NCI-H345 treated with DMSO at 0.1 percent for 48 hours (cell line): ENCODE data around the gene CDH4.

Experiments
- DNase-seq: peaks from one replicate; lab custom pipeline; 2025; ENCODE audit not compliant: unreplicated experiment; lab: John Stamatoyannopoulos, UW

Gene CDH4

DNA sequence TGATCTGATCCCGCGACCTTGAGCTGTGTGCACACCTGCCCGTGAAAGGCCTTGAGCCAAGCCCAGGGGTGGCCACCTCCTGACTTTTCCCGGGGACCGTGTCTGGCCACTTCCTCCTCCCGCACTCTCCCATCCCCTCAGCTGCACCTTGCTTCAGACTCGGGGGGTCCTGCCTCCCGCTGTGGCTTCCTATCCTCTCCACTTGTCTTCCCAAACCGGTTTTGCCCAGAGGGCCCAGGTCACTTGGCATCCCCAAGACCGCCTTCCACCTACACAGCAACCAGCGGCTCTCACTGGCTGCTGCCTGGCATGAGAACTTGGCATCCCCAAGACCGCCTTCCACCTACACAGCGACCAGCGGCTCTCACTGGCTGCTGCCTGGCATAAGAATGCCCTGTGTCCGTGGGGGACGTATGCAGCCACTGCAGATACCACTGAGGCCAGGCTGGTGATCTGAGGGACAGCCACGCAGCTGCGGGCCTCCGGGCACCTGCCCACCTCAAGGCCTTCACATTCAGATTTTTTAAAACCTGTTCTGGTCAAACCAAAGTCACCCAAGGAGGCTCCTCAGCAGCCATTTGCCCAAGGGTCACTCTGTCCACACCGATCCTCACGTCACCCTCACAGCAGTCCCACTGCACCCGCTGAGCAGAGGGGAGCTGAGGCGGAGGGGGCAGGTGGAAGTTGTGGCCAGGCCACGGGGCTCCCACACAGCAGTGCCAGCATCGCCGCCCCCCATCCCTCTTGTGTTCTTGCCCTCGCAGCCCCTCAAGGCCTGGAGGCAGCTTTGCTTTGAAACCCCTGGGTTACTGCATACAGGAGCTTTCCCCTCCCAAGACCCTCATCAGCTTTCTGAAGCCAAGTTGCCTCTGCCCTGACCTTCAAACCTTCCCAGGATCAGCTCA lies 568.1 kb downstream of the CDH4 start:
- no peak for DNase-seq

- no peak for DNase-seq
Measured at GRCh38 chr20:61821735-61822134, 569.7 kb downstream of the CDH4 start.

DNA sequence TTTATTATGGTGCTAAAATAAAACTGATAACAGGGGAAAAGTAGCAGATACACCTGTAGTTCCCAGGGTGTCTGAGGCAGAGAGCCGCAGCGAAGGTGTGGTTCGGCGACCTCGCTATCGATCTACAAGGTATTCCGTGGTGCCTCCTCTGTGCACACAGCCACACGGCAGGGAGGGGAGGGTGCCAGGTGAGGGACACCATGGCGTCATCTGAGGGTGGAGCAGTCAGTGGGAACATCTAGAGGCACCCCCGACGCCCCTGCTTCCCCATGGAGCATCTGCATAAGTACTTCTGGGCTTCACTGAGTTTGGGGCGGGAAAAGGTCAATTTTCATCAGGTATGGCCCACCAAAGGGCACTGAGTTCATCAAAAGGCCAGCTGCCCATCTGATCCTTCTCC lies 570.3 kb downstream of the CDH4 start:
- DNase-seq, result no peak

DNA sequence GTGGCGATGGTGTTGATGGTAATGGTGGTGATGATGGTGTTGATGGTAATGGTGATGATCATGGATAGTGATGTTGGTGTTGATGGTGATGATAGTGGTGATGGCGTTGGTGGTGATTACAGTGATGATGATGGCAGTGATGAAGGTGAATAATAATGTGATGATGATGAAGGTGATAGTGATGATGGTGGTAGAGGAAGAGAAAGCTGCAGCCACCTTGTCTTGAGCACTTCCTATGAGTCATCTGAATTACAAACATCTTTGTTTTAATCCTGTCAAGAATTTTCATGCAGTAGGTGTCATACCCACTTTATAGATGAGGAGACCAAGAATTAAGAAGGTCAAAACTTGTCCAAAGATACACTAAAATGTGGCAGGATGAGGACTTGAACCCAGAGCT lies 571.2 kb downstream of the CDH4 start:
- no peak for DNase-seq

- no peak for DNase-seq
Measured at GRCh38 chr20:61828891-61829290, 576.8 kb downstream of the CDH4 start.

GRCh38 chr20:61829526-61829925 lies 577.5 kb downstream of the CDH4 start:
- DNase-seq, result no peak

DNA sequence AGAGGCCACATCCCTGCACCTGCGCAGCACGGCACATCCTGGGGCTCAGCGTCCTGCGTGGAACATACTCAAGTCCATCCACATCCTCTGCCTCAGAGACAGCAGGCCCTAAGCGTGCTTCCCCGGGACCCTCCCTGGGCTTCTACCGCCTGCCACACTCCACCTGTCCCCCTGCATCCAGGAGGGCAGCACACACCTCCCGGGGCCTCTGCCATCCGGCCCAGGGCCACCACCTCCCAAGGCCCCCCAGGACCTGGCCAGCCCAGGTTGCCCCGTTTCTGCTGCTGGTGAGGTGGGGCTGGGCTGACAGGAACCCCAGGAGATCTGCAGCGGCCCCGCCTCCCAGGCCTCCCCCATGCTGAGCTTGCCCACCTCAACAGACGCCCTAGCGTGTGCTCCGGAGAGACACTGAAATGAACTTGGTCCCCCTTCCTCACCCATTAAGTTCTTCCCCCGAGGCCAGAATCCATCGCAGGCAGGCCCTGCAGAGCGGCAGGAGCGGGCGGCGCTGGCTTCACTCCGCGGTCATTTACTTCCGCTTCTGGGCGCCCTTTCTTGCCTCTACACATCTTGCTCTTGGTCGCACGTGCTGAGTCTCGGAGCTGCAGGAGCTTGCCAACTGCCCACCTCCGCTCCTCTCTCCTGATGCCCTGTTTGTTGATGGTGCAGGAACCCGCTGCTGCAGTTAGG lies 578.3 kb downstream of the CDH4 start:
- DNase-seq, result no peak

DNA sequence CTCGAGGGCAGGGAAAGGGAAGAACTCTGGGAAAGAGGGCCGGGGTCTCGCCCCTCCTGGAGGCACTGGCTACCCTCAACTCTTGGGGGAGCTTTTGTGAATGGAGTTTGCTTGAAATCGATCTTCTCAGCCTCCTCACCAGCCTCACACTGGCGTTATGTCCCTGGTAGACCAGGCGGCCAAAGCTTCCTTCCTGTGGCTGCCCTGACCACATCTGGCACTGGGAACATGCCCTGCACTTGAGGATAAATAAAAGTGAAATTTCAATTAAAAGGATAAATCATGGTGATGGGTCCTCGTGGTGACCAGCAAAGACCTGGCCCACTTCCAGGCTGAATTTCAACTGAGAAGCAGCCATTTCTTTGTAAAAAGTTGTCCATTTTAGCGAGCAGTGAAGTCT lies 578.9 kb downstream of the CDH4 start:
- no peak for DNase-seq

DNA sequence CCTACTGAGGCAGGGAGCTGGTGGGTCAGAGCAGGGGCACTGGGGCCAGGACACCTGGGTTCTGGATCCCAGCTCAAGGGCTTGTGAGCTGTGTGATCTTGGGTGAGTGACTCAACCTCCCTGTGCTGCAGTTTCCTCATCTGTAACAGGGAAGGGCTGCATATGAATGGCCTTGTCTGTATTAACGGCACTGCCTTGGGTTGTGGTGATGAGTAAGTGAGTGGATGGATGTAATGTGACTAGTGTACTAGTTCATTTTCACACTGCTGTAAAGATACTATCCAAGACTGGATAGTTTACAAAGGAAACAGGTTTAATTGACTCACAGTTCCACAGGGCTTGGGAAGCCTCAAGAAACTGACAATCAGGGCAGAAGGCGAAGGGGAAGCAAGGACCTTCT lies 580.1 kb downstream of the CDH4 start:
- DNase-seq, result no peak

GRCh38 chr20:61833807-61834610 lies 581.9 kb downstream of the CDH4 start:
- DNase-seq, result no peak

GRCh38 chr20:61835301-61835700 lies 583.2 kb downstream of the CDH4 start:
- DNase-seq, result no peak

GRCh38 chr20:61835791-61836350 lies 583.8 kb downstream of the CDH4 start:
- DNase-seq, result no peak

GRCh38 chr20:61837200-61837599 lies 585.1 kb downstream of the CDH4 start:
- DNase-seq, result no peak

DNA sequence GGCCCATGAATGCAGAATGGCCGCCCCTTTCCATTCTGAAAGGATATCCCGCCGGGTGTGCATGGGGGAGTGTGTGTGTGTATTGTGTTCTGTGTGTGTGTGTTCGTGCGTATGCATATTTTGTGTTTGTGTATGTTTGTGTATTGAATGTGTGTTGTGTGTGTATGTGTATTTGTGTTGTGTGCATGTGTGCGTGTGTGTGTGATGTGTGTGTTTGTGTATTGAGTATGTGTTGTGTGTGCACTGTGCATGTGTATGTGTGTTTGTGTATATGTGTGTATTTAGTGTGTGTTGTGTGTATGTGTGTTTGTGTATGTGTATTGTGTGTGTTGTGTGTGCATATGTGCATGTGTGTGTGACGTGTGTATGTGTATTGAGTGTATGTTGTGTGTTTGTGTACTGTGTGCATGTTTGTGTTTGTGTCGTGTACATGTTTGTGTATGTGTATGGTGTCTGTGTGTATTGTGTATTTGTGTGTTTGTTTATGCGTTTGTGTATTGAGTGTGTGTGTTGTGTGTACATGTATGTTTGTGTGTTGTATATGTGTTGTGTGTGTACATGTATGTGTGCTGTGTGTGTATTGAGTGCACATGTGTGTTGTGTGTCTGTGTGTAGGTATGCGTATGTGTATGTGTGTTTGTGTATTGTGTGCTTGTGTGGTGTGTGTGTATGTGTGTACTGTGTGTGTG lies 587.3 kb downstream of the CDH4 start:
- no peak for DNase-seq

DNA sequence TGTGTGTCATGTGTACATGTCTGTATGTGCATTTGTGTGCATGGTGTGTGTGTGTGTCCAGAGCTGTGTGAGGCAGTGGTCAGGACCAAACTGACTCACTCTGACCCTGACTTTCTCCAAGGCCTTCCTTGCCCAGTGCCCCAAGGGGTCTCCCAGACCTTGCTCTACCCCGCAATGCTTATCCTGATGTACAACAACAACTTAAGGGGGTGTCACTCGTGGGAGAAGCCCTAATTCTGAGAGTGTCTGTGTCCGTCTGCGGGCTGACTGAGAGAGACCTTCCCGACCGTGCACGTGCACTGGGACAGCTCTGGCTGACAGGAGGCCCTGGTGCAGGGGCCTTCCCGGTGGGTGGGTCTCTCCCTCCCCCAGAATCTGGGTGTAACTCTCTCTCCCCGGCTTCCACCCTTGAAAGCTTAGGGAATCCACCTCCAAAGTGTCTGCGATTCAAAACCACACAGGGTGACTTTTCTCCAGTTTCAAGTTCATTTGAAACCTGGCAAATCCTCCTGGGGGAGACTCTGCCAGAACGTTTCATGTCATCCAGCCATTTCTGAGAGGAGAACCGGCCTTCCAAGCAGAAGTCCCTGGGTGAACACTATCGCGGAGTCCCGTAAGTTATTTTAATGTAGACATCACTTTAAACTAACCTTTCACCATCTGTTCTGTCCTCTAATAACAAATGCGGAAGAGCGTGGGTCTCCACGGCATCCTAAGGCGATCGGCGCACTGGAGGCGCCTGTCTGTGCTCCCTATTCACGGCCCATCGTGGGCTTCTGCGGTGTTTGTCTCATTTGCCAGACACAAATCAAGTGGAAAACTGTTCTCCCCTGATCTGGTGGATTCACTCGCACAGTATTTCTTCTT lies 588.1 kb downstream of the CDH4 start:
- no peak for DNase-seq

DNA sequence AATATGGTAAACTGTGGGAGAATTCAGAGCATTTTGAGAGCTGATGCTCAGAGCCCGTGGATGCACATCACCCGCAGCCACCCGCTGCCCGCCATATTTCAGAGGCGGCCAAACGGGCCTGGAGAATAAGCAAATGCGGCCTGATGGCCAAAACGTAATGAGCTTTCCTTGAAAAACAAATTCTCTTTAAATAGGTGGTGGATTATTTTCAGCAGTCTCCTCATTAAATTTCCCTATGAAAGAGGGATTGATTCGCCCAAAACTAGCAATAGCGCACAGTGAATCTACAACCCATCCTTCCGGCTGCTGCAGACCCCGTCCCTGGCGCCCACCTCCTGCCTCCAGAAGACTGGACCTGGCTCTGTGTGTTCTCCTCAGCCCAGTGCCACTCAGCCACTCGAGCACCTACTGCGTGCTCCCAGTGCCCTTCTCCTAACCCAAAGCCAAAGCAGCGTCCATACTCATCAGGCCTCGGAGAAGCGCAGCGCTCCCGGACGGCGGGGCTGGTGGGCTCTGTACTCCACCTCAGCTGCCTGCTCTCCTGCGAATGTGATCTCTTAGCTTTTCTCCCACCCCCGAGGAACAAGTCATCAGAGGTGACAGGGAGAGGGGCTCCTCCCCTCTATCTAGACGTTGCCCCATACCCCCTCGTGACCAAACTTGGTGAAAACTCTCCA lies 588.9 kb downstream of the CDH4 start:
- DNase-seq, result no peak

DNA sequence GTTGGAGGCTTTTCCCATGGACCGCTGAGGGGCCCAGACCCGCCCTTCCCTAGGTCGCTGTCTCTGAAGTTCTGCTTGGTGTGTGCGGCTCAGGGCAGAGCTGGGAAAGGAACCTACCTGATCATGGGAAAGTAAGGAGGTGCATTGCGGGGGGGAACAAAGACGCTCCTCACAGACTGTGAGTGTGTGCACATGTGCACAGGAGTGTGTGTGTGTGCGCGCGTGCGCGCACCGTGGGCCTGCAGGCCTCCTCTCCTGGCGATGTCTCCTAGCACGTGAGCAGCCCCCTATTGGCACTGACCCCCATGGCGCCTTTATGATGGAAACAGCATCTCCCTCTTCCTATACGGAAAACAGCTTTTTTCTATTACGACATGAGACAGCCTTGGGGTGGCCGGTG lies 589.5 kb downstream of the CDH4 start:
- DNase-seq, result no peak

- no peak for DNase-seq
Measured at GRCh38 chr20:61841966-61842365, 589.9 kb downstream of the CDH4 start.

DNA sequence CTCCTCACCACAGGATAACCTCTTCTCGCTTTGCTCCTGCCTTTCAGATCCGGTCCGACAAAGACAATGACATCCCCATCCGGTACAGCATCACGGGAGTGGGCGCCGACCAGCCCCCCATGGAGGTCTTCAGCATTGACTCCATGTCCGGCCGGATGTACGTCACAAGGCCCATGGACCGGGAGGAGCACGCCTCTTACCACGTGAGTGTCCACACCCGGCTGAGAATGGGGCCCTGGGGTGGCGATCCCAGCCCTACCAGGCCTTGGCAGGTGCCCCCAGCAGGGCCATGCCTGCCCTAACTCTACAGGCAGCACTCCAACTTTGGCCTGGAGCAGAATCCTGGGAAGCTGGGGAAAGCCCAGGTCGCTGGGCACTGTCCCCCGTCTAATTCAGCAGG lies 592.6 kb downstream of the CDH4 start:
- no peak for DNase-seq
